ENCODE data around the gene SND1.

DNA sequence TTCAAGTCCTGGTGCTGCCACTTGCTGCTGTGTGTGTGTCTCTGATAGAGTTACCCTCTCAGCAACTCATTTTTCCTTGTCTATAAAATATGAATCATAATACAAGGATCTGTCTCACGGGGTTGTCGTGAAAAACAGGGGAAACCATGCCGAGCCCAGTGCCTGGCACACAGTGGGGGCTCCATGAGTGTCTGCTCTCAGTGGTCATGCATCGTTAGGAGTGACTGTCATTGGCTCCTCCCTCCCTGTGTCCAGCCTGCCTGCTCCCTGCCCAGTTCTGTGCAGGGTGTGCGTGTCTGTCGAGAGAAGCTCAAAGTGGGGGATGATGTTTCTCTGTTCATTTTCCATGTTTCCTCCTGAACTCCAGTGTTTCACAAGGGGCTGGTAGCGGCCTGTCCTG, 462.8 kb downstream of the SND1 start:
- TF ChIP-seq, protein P1, sequence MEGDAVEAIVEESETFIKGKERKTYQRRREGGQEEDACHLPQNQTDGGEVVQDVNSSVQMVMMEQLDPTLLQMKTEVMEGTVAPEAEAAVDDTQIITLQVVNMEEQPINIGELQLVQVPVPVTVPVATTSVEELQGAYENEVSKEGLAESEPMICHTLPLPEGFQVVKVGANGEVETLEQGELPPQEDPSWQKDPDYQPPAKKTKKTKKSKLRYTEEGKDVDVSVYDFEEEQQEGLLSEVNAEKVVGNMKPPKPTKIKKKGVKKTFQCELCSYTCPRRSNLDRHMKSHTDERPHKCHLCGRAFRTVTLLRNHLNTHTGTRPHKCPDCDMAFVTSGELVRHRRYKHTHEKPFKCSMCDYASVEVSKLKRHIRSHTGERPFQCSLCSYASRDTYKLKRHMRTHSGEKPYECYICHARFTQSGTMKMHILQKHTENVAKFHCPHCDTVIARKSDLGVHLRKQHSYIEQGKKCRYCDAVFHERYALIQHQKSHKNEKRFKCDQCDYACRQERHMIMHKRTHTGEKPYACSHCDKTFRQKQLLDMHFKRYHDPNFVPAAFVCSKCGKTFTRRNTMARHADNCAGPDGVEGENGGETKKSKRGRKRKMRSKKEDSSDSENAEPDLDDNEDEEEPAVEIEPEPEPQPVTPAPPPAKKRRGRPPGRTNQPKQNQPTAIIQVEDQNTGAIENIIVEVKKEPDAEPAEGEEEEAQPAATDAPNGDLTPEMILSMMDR (conservative IDR thresholded peaks at IDR 0.05 in 1 of 2, IDR thresholded peaks at IDR 0.05 in 1 of 2; ENCODE audit: low read depth in 1 of 2, low read length in 2 of 2): no peak
- TF ChIP-seq EZH2 (IDR thresholded peaks at IDR 0.05; ENCODE audit: low read length, missing control alignments): no peak
